RWPE2 (cell line): ENCODE data around the gene C9orf78.

ENCODE experiments used
- ATAC-seq: fragments of 200-7000 bp; cut with Tn5 transposase; 3 replicates; pipeline ENCODE4 v1.9.1; 2021; ENCODE audit warnings: low read depth
- DNase-seq: peaks from one replicate; pipeline ENCODE4 v3.0.0-alpha.2; 2020; ENCODE audit warnings: low spot score
- H3K27ac ChIP-seq: fragments of 450-650 bp; 2 replicates; pipeline ENCODE4 v1.5.1; 2017; ENCODE audit warnings: mild to moderate bottlenecking; ENCODE audit not compliant: poor library complexity, severe bottlenecking
- H3K27me3 ChIP-seq: fragments of 250-450 bp; sonication (Bioruptor Pico); 2 replicates; pipeline ENCODE4 v1.5.1; 2021; ENCODE audit warnings: mild to moderate bottlenecking, moderate library complexity; ENCODE audit not compliant: insufficient read depth, poor library complexity, severe bottlenecking
- H3K36me3 ChIP-seq: fragments of 250-450 bp; sonication (Bioruptor Pico); 2 replicates; pipeline ENCODE4 v1.5.1; 2020; ENCODE audit warnings: low read depth, mild to moderate bottlenecking, moderate library complexity
- H3K4me1 ChIP-seq: fragments of 250-450 bp; sonication (Bioruptor Pico); 2 replicates; pipeline ENCODE4 v1.5.1; 2021; ENCODE audit warnings: mild to moderate bottlenecking, moderate library complexity; ENCODE audit not compliant: insufficient read depth, poor library complexity, severe bottlenecking
- H3K4me3 ChIP-seq: fragments of 250-450 bp; sonication (Bioruptor Pico); 2 replicates; pipeline ENCODE4 v1.5.1; 2021; ENCODE audit warnings: mild to moderate bottlenecking, moderate library complexity; ENCODE audit not compliant: severe bottlenecking
- H3K9me3 ChIP-seq: fragments of 250-450 bp; sonication (Bioruptor Pico); 2 replicates; pipeline ENCODE4 v1.5.1; 2021; ENCODE audit warnings: mild to moderate bottlenecking, moderate library complexity; ENCODE audit not compliant: severe bottlenecking
- CTCF ChIP-seq: fragments of 450-650 bp; IDR thresholded peaks from one replicate; pipeline ENCODE4 v1.5.1; 2017; ENCODE audit warnings: mild to moderate bottlenecking, moderate library complexity; ENCODE audit not compliant: poor library complexity, severe bottlenecking

The C9orf78 gene

GRCh38 chr9:129879991-129880653 lies 45.0 kb upstream of the C9orf78 start:
- DNase-seq, result no peak
- H3K4me1 ChIP-seq, result peaks cover 10% of the 10 kb centered on the region
- H3K9me3 ChIP-seq, result no peaks in the 10 kb centered on the region
- H3K27ac ChIP-seq, result no peak overlapping the region
- no peaks in the 10 kb centered on the region for H3K27me3 ChIP-seq
- no peak for ATAC-seq
- H3K4me3 ChIP-seq, result no peak overlapping the region
- no peak for TF ChIP-seq CTCF
- no peaks in the 10 kb centered on the region for H3K36me3 ChIP-seq

- DNase-seq (no peak), ATAC-seq (no peak)
- no peaks in the 10 kb centered on the region for H3K36me3 ChIP-seq
- H3K27me3 ChIP-seq, result no peaks in the 10 kb centered on the region
- no peak for TF ChIP-seq CTCF
- H3K9me3 ChIP-seq, result no peaks in the 10 kb centered on the region
- no peak overlapping the region for H3K27ac ChIP-seq
- no peak overlapping the region for H3K4me3 ChIP-seq
- peaks cover 3% of the 10 kb centered on the region for H3K4me1 ChIP-seq
These were observed 44.1 kb upstream of the C9orf78 start for GRCh38 chr9:129879103-129879699.

GRCh38 chr9:129878291-129878690 lies 43.2 kb upstream of the C9orf78 start:
- no peak for TF ChIP-seq CTCF
- H3K4me3 ChIP-seq, result no peak overlapping the region
- H3K4me1 ChIP-seq, result no peaks in the 10 kb centered on the region
- no peak overlapping the region for H3K27ac ChIP-seq
- no peaks in the 10 kb centered on the region for H3K9me3 ChIP-seq
- H3K36me3 ChIP-seq, result no peaks in the 10 kb centered on the region
- DNase-seq (no peak), ATAC-seq (no peak)
- H3K27me3 ChIP-seq, result no peaks in the 10 kb centered on the region

GRCh38 chr9:129876815-129877214 lies 41.7 kb upstream of the C9orf78 start:
- no peak for DNase-seq
- no peaks in the 10 kb centered on the region for H3K27me3 ChIP-seq
- no peak for TF ChIP-seq CTCF
- no peak overlapping the region for H3K4me3 ChIP-seq
- no peak for ATAC-seq
- no peaks in the 10 kb centered on the region for H3K4me1 ChIP-seq
- no peaks in the 10 kb centered on the region for H3K9me3 ChIP-seq
- no peaks in the 10 kb centered on the region for H3K36me3 ChIP-seq
- no peak overlapping the region for H3K27ac ChIP-seq
